GM21381 (cell line): ENCODE results near the gene MZB1.

Experiments
- ATAC-seq: cut with Tn5 transposase; IDR thresholded peaks from one replicate; pipeline ENCODE4 v1.9.1; 2021; ENCODE audit warnings: mild to moderate bottlenecking, moderate library complexity; ENCODE audit not compliant: unreplicated experiment

The MZB1 gene

GRCh38 chr5:139389701-139390638 lies at the start of gene MZB1:
Gene MZB1, minus strand, starts transcription at chr5:139389913. Its CDS starts 57 bp downstream, at chr5:139389856.
- ATAC-seq, result peak; percentile 41

- ATAC-seq, result peak; percentile 89
Measured at GRCh38 chr5:139439013-139439903, 49.5 kb upstream of the MZB1 start, which contains the start of gene DNAJC18. Gene DNAJC18, minus strand, starts transcription at chr5:139439525. Its CDS starts 80 bp downstream, at chr5:139439445.

GRCh38 chr5:139438707-139439012 lies 48.9 kb upstream of the MZB1 start:
- ATAC-seq, result no peak

GRCh38 chr5:139435676-139436075 lies 46.0 kb upstream of the MZB1 start:
- ATAC-seq, result no peak

- no peak for ATAC-seq
Measured at GRCh38 chr5:139431706-139432105, 42.0 kb upstream of the MZB1 start.

GRCh38 chr5:139430015-139430414 lies 40.3 kb upstream of the MZB1 start:
- ATAC-seq, result no peak

- no peak for ATAC-seq
Measured at GRCh38 chr5:139426203-139426885, 36.6 kb upstream of the MZB1 start.

- ATAC-seq, result no peak
Measured at GRCh38 chr5:139425497-139425896, 35.8 kb upstream of the MZB1 start.

- no peak for ATAC-seq
Measured at GRCh38 chr5:139422307-139422893, 32.7 kb upstream of the MZB1 start.

- ATAC-seq, result no peak
Measured at GRCh38 chr5:139419226-139420192, 29.8 kb upstream of the MZB1 start.

GRCh38 chr5:139418793-139419192 lies 29.1 kb upstream of the MZB1 start:
- ATAC-seq, result no peak

- ATAC-seq, result no peak
Measured at GRCh38 chr5:139417214-139417613, 27.5 kb upstream of the MZB1 start.

- no peak for ATAC-seq
Measured at GRCh38 chr5:139416651-139417050, 26.9 kb upstream of the MZB1 start.

GRCh38 chr5:139415869-139416268 lies 26.2 kb upstream of the MZB1 start:
- no peak for ATAC-seq

GRCh38 chr5:139415221-139415861 lies 25.6 kb upstream of the MZB1 start:
- ATAC-seq, result no peak

- ATAC-seq, result no peak
Measured at GRCh38 chr5:139414581-139415130, 24.9 kb upstream of the MZB1 start.

- no peak for ATAC-seq
Measured at GRCh38 chr5:139413963-139414362, 24.2 kb upstream of the MZB1 start.

GRCh38 chr5:139413153-139413552 lies 23.4 kb upstream of the MZB1 start:
- no peak for ATAC-seq
